Progenitor cell of endocrine pancreas (in vitro differentiated cells): ENCODE results near the gene UGT1A1. TPM values are rescaled to one million over a fixed set of nuclear protein-coding genes. Genes with fewer than 3 reads are reported as not detected.

Experiments used
- DNase-seq: peaks from one replicate; pipeline ENCODE4 v3.0.0; 2021; ENCODE audit warnings: low spot score; ENCODE audit not compliant: unreplicated experiment
- H3K27ac Mint-ChIP-seq: 2 replicates; pipeline ENCODE4 v1.8.0; 2021; ENCODE audit warnings: mild to moderate bottlenecking, moderate library complexity, mixed read lengths
- H3K27me3 Mint-ChIP-seq: 2 replicates; pipeline ENCODE4 v1.8.0; 2021; ENCODE audit warnings: mixed read lengths
- H3K36me3 Mint-ChIP-seq: 2 replicates; pipeline ENCODE4 v1.8.0; 2022; ENCODE audit warnings: mixed read lengths; ENCODE audit not compliant: insufficient read depth
- H3K4me1 Mint-ChIP-seq: 2 replicates; pipeline ENCODE4 v1.8.0; 2021; ENCODE audit warnings: low read depth, mixed read lengths
- H3K4me3 Mint-ChIP-seq: 2 replicates; pipeline ENCODE4 v1.8.0; 2021; ENCODE audit warnings: low read depth, mild to moderate bottlenecking, moderate library complexity, mixed read lengths
- H3K9me3 Mint-ChIP-seq: 2 replicates; pipeline ENCODE4 v1.8.0; 2021; ENCODE audit warnings: low read depth, mixed read lengths
- total RNA-seq: library from RNA; stranded (reverse); gene quantifications from 2 replicates; pipeline ENCODE4 v1.2.1, GENCODE V29; 2021
- TF ChIP-seq, protein P1 (sequence below): fragments of 200-600 bp; sonication (generic); IDR thresholded peaks from one replicate; pipeline ENCODE4 v1.5.0; 2021; ENCODE audit warnings: antibody characterized with exemption, mild to moderate bottlenecking; ENCODE audit not compliant: unreplicated experiment

Gene UGT1A1
- total RNA-seq, 1 donor from 2014 or later: not detected

DNA sequence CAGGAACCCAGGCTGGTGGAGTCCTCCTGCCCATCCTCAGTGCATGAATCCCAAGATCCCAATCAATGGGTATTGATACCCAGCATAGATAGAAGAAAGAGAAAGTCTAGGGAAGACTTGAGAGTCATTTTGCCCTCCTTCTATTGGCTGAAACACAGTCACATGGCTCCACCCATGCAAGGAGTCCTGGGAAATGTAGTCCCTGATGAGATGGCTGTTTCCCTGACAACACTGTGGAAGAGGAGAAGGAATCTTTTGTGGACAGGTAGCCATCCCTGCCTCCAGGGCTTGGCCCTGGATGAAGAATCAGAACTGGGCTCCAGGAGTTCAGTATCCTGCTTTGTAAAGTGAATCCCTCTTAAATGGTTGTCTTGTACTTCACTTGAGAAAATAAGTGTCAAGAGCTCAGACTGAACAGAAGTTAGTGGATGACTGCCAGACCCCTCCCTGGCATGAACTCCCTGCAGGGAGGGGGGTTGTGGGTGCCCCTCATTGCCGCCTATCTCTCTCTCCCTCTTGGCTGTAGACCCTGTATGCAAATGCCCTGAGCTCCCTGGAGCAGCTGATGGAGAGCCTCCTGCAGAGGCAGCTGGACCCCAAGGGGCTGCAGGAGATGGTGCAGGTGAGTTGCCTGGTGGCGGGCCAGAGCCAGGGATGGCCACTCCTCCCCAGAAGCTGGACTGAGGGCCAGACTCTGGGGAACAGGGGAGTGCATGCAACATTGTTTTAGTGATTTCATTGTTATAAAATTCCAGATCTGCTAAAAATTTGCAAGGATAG, 54.2 kb downstream of the UGT1A1 start:
- Mint-ChIP-seq H3K4me3 (no peak overlapping the region), H3K9me3 (no peaks in the 10 kb centered on the region), H3K36me3 (no peaks in the 10 kb centered on the region), H3K27ac (no peak overlapping the region), H3K4me1 (no peaks in the 10 kb centered on the region), H3K27me3 (peaks cover 4% of the 10 kb centered on the region)
- TF ChIP-seq, protein P1, sequence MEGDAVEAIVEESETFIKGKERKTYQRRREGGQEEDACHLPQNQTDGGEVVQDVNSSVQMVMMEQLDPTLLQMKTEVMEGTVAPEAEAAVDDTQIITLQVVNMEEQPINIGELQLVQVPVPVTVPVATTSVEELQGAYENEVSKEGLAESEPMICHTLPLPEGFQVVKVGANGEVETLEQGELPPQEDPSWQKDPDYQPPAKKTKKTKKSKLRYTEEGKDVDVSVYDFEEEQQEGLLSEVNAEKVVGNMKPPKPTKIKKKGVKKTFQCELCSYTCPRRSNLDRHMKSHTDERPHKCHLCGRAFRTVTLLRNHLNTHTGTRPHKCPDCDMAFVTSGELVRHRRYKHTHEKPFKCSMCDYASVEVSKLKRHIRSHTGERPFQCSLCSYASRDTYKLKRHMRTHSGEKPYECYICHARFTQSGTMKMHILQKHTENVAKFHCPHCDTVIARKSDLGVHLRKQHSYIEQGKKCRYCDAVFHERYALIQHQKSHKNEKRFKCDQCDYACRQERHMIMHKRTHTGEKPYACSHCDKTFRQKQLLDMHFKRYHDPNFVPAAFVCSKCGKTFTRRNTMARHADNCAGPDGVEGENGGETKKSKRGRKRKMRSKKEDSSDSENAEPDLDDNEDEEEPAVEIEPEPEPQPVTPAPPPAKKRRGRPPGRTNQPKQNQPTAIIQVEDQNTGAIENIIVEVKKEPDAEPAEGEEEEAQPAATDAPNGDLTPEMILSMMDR: no peak
- no peak for DNase-seq

DNA sequence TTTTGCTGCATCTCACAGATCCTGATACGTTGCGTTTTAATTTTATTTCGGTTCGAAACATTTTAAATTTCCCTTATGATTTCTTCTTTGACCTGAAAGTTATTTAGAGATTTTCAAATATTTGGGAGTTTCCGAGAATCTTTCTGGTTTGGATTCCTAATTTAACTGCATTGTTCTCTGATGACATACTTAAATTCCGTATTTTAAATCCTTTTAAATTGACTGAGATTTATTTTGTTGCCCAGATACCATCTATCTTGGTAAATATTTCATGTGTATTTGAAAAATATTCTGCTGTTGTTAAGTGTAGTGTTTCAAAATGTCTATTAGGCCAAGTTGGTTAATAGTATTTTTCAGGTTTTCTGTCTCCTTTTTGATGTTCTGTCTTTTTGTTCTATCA, 55.8 kb downstream of the UGT1A1 start:
- Mint-ChIP-seq H3K27ac (no peak overlapping the region), H3K27me3 (no peaks in the 10 kb centered on the region), H3K4me1 (no peaks in the 10 kb centered on the region), H3K9me3 (no peaks in the 10 kb centered on the region), H3K4me3 (no peak overlapping the region), H3K36me3 (no peaks in the 10 kb centered on the region)
- TF ChIP-seq, protein P1: no peak
- no peak for DNase-seq

DNA sequence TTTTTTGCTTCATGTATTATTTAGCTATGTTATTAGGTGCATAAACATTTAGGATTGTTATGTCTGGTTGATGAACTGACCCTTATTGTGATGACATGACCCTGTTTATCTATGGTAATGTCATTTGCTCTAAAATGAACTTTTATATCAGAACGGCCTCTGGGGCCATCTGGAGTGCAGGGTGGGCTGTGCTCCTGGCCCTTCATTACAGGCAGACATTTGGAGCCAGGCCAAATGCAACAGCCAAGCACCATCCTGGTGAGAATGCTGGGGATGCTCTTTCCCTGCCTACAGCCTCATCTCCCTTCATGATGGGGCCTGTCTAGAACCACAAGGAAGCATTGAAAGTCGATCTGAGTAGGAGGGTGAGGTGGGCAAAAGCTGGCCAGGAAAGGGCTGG, 56.3 kb downstream of the UGT1A1 start:
- Mint-ChIP-seq H3K4me1 (no peaks in the 10 kb centered on the region), H3K27ac (no peak overlapping the region), H3K9me3 (no peaks in the 10 kb centered on the region), H3K36me3 (no peaks in the 10 kb centered on the region), H3K27me3 (no peaks in the 10 kb centered on the region), H3K4me3 (no peak overlapping the region)
- TF ChIP-seq, protein P1: no peak
- DNase-seq: no peak

DNA sequence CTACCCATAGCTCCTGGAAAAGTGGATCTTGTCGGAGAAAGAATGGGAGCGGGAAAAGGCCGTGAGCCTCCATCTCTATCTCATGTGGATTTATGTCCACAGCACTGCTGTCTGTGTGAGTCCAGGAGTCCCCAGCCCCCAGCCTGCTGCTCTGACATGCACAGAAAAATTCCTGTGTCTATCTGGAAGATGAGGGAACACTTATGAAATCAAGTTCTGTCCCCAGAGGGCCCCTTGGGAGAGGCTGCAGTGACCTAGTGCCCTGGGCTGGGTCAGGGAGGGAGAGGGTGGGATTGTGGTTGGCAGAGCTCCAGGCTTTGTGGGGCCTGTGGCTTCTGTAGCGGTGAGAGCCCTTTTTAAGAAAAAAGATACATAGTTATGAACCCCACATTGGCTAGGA, 56.7 kb downstream of the UGT1A1 start:
- Mint-ChIP-seq H3K36me3 (no peaks in the 10 kb centered on the region), H3K4me1 (no peaks in the 10 kb centered on the region), H3K27me3 (no peaks in the 10 kb centered on the region), H3K9me3 (no peaks in the 10 kb centered on the region), H3K27ac (no peak overlapping the region), H3K4me3 (no peak overlapping the region)
- DNase-seq: no peak
- TF ChIP-seq, protein P1: no peak

DNA sequence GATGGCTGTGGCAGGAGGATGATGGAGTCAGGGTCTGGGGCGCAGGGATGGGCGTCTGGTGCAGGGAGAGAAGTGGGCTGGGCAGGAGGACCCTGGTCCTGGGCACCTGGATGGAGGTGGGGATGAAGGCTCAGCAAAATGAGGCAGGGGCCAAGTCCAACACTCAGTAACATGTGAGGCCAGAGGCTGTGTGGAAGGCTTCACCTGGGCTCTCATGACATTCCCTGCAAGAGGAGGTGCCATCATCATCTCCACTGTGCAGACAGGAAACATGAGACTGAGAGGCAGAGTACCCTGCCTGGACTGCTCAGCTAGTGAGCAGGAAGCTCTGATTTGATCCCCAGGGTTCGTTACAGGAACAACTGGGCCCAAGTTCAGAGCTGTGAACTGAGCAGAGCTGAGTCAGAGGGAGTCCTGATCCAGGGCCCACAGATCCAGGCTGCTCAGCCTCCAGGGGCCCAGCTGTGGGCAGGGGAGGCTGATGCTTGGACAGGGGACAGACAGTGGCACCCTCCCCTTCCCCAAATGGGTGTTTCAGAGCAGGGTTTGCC, 57.4 kb downstream of the UGT1A1 start:
- no peaks in the 10 kb centered on the region for H3K27me3 Mint-ChIP-seq
- no peak overlapping the region for H3K4me3 Mint-ChIP-seq
- no peaks in the 10 kb centered on the region for H3K36me3 Mint-ChIP-seq
- no peak overlapping the region for H3K27ac Mint-ChIP-seq
- H3K9me3 Mint-ChIP-seq: no peaks in the 10 kb centered on the region
- DNase-seq: no peak
- no peaks in the 10 kb centered on the region for H3K4me1 Mint-ChIP-seq
- TF ChIP-seq, protein P1: no peak
